ENCODE measurements around the gene MATR3. TPM values are rescaled to one million over a fixed set of nuclear protein-coding genes. Genes with fewer than 3 reads are reported as not detected.
A peak's percentile ranks its signal among the peaks of the same experiment; 100 is the strongest.
"Not testable (repeated sequence)": the region's sequence is repeated elsewhere in the genome, so short reads cannot be mapped to it uniquely, and the experiment has no call there.

MATR3 gene
- polyA plus RNA-seq, 1 donor from 2014 or later: 1,016 TPM

GRCh38 chr5:139268364-139269202, 25.0 kb upstream of the MATR3 start:
- Histone ChIP-seq H3K79me2 (replicated peaks; ENCODE audit: insufficient read depth, low read length) (no peaks in the 10 kb centered on the region), H3F3A (ENCODE audit: insufficient read depth, low read length, poor library complexity, severe bottlenecking) (no peaks in the 10 kb centered on the region), H2AFZ (ENCODE audit: low read depth, low read length) (no peak overlapping the region), H3K36me3 (ENCODE audit: insufficient read depth, low read length) (no peaks in the 10 kb centered on the region), H3K9me2 (ENCODE audit: insufficient read depth, low read length) (no peaks in the 10 kb centered on the region), H3K9me3 (ENCODE audit: low read length) (no peaks in the 10 kb centered on the region), H3K9ac (ENCODE audit: low read length) (no peak overlapping the region), H3K4me3 (ENCODE audit: low read length) (no peak overlapping the region), H4K20me1 (ENCODE audit: insufficient read depth) (no peaks in the 10 kb centered on the region), H3K27me3 (ENCODE audit: insufficient read depth, low read depth, low read length) (no peaks in the 10 kb centered on the region), H3K4me2 (ENCODE audit: low read length) (no peak overlapping the region), H3K27ac (ENCODE audit: low read length) (no peak overlapping the region)
- TF ChIP-seq MXI1 (conservative IDR thresholded peaks at IDR 0.05; ENCODE audit: poor library complexity, severe bottlenecking): no peak
- peak; percentile 17 for TF ChIP-seq CTCF (IDR thresholded peaks at IDR 0.05; ENCODE audit: poor library complexity, severe bottlenecking)

- not testable (repeated sequence) for H3F3A ChIP-seq (ENCODE audit: insufficient read depth, low read length, poor library complexity, severe bottlenecking); H3K27ac ChIP-seq (ENCODE audit: low read length); H3K9ac ChIP-seq (ENCODE audit: low read length); H3K79me2 ChIP-seq (replicated peaks; ENCODE audit: insufficient read depth, low read length); H3K4me2 ChIP-seq (ENCODE audit: low read length); H4K20me1 ChIP-seq (ENCODE audit: insufficient read depth); H3K4me3 ChIP-seq (ENCODE audit: low read length); H3K9me3 ChIP-seq (ENCODE audit: low read length); H2AFZ ChIP-seq (ENCODE audit: low read depth, low read length); H3K9me2 ChIP-seq (ENCODE audit: insufficient read depth, low read length); H3K36me3 ChIP-seq (ENCODE audit: insufficient read depth, low read length); H3K27me3 ChIP-seq (ENCODE audit: insufficient read depth, low read depth, low read length)
Measured at GRCh38 chr5:139270718-139271117, 22.8 kb upstream of the MATR3 start.

GRCh38 chr5:139271201-139272027, 22.1 kb upstream of the MATR3 start:
- Histone ChIP-seq H4K20me1 (ENCODE audit: insufficient read depth) (no peaks in the 10 kb centered on the region), H3K27me3 (ENCODE audit: insufficient read depth, low read depth, low read length) (peaks cover 5% of the 10 kb centered on the region), H2AFZ (ENCODE audit: low read depth, low read length) (no peak overlapping the region), H3K9me2 (ENCODE audit: insufficient read depth, low read length) (no peaks in the 10 kb centered on the region), H3K36me3 (ENCODE audit: insufficient read depth, low read length) (no peaks in the 10 kb centered on the region), H3K4me3 (ENCODE audit: low read length) (no peak overlapping the region), H3K4me2 (ENCODE audit: low read length) (no peak overlapping the region), H3K27ac (ENCODE audit: low read length) (no peak overlapping the region), H3F3A (ENCODE audit: insufficient read depth, low read length, poor library complexity, severe bottlenecking) (no peaks in the 10 kb centered on the region), H3K9me3 (ENCODE audit: low read length) (no peaks in the 10 kb centered on the region), H3K9ac (ENCODE audit: low read length) (no peak overlapping the region), H3K79me2 (replicated peaks; ENCODE audit: insufficient read depth, low read length) (no peaks in the 10 kb centered on the region)
- TF ChIP-seq CTCF (IDR thresholded peaks at IDR 0.05; ENCODE audit: poor library complexity, severe bottlenecking) (no peak), POLR2AphosphoS5 (IDR thresholded peaks at IDR 0.05) (no peak)
